Upper lobe of left lung (tissue), 6 donors: ENCODE measurements around the gene EMC7. TPM values are rescaled to one million over a fixed set of nuclear protein-coding genes. Genes with fewer than 3 reads are reported as not detected.

Source experiments
- ATAC-seq, 2 donors: fragments of 200-7000 bp; cut with Tn5 transposase; one replicate each; pipeline ENCODE4 v1.9.1; 2022; ENCODE audit warnings: mild to moderate bottlenecking in 2 of 2, moderate library complexity in 2 of 2; ENCODE audit not compliant: low FRiP score in 2 of 2
- DNase-seq, 2 donors: peaks; one replicate each; pipeline ENCODE4 v3.0.0-alpha.2; 2019 to 2020
- H3K27ac ChIP-seq, 4 donors: fragments of 200-600 bp; sonication (generic); one replicate each; pipeline ENCODE4 v1.5.1; 2016 to 2019
- H3K27me3 ChIP-seq, 4 donors: fragments of 200-600 bp; sonication (generic); one replicate each; pipeline ENCODE4 v1.5.1; 2017 to 2019
- H3K36me3 ChIP-seq, 4 donors: fragments of 200-600 bp; sonication (generic); one replicate each; pipeline ENCODE4 v1.5.1; 2016 to 2019
- H3K4me1 ChIP-seq, 4 donors: fragments of 200-600 bp; sonication (generic); one replicate each; pipeline ENCODE4 v1.5.1; 2018 to 2019
- H3K4me3 ChIP-seq, 4 donors: fragments of 200-600 bp; sonication (generic); one replicate each; pipeline ENCODE4 v1.5.1; 2017 to 2019; ENCODE audit warnings: mild to moderate bottlenecking in 2 of 4, moderate library complexity in 1 of 4
- H3K9me3 ChIP-seq, 4 donors: fragments of 200-600 bp; sonication (generic); one replicate each; pipeline ENCODE4 v1.5.1; 2018 to 2019
- CTCF ChIP-seq, 6 experiments: fragments of 450-650 bp in 4 of 6; fragments of 200-600 bp in 2 of 6; sonication (generic) in 2 of 6; IDR thresholded peaks; one replicate each; pipeline ENCODE4 v1.5.1; 2016 to 2019; ENCODE audit warnings: antibody characterized with exemption in 6 of 6
- EP300 ChIP-seq, 4 donors: sonication (generic); formaldehyde crosslinking; IDR thresholded peaks; one replicate each; pipeline ENCODE4 v1.5.1; 2017; ENCODE audit warnings: antibody characterized with exemption in 4 of 4, control low read depth in 2 of 4
- POLR2A ChIP-seq, 4 donors: fragments of 450-650 bp; IDR thresholded peaks; one replicate each; pipeline ENCODE4 v1.5.1; 2016 to 2017; ENCODE audit warnings: antibody characterized with exemption in 4 of 4, mild to moderate bottlenecking in 2 of 4
- POLR2AphosphoS5 ChIP-seq, 2 donors: sonication (generic); formaldehyde crosslinking; IDR thresholded peaks; one replicate each; pipeline ENCODE4 v1.5.1; 2017; ENCODE audit warnings: antibody characterized with exemption in 2 of 2
- WGBS, 2 donors: methylation state at CpG; one replicate each; pipeline ENCODE4 v1.1.5; 2017 to 2018; 5-methylcytosine and 5-hydroxymethylcytosine counted together
- total RNA-seq, 6 donors: library from RNA; depleted of rRNA in 4 of 6; stranded (reverse); fragments of >200 nt in 4 of 6; gene quantifications; one replicate each; pipeline versions ENCODE4 v1.1.0 to v1.2.1, GENCODE V29; 2016 to 2021
- donor health status: DM: no; HTN: no; CAD: no; lungs with moderate emphysema.
- donor health status: DM: no; HTN: yes; CAD: no; lungs with severe emphysema.

Gene EMC7
- total RNA-seq, 6 donors from 2014 or later = 9.3 to 71.9 (median 46.0) TPM

DNA sequence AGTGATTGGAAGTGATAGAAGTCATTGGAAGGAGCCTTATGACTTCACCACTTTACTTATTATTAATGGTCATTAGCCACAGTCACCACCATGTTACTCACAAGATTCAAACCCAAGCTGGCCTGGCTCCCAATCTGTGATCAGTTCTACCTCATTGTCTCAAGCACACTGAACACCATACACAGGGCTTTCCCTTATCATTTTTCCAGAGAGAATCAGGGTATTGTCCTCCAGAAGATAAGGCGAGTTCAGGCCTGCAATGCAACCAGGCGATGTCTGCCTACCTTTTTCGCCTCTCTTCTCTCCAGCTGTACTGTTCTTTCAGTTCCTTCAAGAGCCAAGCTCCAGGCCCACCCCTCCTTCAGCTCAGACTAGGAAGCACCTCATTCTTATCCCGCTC, 24.9 kb downstream of the EMC7 start:
- H3K4me3 ChIP-seq = no peak overlapping the region
- 93% methylated on average over 4 of the region's 4 CpGs for WGBS, 2 donors
- H3K36me3 ChIP-seq = no peaks in the 10 kb centered on the region
- ATAC-seq (no peak), DNase-seq (no peak)
- H3K9me3 ChIP-seq = no peaks in the 10 kb centered on the region
- no peak for TF ChIP-seq EP300 (IDR thresholded peaks at IDR 0.05)
- no peak for TF ChIP-seq POLR2AphosphoS5 (IDR thresholded peaks at IDR 0.05)
- no peak for TF ChIP-seq POLR2A (IDR thresholded peaks at IDR 0.05)
- no peak for TF ChIP-seq CTCF (IDR thresholded peaks at IDR 0.05)
- no peaks in the 10 kb centered on the region for H3K27me3 ChIP-seq
- H3K27ac ChIP-seq = no peak overlapping the region
- H3K4me1 ChIP-seq = no peaks in the 10 kb centered on the region

DNA sequence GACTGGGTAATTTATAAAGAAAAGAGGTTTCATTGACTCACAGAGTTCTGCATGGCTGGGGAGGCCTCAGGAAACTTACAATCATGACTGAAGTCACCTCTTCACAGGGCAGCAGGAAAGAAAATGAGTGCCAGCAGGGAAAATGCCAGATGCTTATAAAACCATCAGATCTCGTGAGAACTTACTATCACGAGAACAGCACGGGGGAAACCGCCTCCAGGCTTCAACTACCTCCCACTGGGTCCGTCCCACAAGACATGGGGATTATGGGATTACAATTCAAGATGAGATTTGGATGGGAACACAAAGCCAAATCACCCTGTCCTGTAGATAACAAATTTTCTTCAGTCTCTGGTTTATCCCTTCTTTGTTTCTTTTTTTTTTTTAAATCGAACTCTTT, 31.7 kb downstream of the EMC7 start:
- no peaks in the 10 kb centered on the region for H3K9me3 ChIP-seq
- H3K27me3 ChIP-seq = no peaks in the 10 kb centered on the region
- WGBS, 2 donors = 81 to 84% methylated on average over 6 of the region's 6 CpGs
- DNase-seq (no peak), ATAC-seq (no peak)
- no peak overlapping the region for H3K4me3 ChIP-seq
- no peaks in the 10 kb centered on the region for H3K4me1 ChIP-seq
- H3K36me3 ChIP-seq = no peaks in the 10 kb centered on the region
- no peak for TF ChIP-seq POLR2A (IDR thresholded peaks at IDR 0.05)
- no peak for TF ChIP-seq POLR2AphosphoS5 (IDR thresholded peaks at IDR 0.05)
- TF ChIP-seq EP300 (IDR thresholded peaks at IDR 0.05) = no peak
- no peak for TF ChIP-seq CTCF (IDR thresholded peaks at IDR 0.05)
- no peak overlapping the region for H3K27ac ChIP-seq

GRCh38 chr15:34065941-34066340, 35.7 kb downstream of the EMC7 start:
- H3K4me3 ChIP-seq = no peak overlapping the region
- WGBS, 2 donors = 84 to 87% methylated on average over 7 to 8 of the region's 8 CpGs
- no peak overlapping the region for H3K27ac ChIP-seq
- no peaks in the 10 kb centered on the region for H3K27me3 ChIP-seq
- H3K9me3 ChIP-seq = no peaks in the 10 kb centered on the region
- ATAC-seq = no peak
- no peak for TF ChIP-seq POLR2AphosphoS5 (IDR thresholded peaks at IDR 0.05)
- no peak for TF ChIP-seq CTCF (IDR thresholded peaks at IDR 0.05)
- no peak for TF ChIP-seq POLR2A (IDR thresholded peaks at IDR 0.05)
- TF ChIP-seq EP300 (IDR thresholded peaks at IDR 0.05) = no peak
- H3K4me1 ChIP-seq = peaks cover 0 to 7% (median 3%) of the 10 kb centered on the region in 4 donors
- DNase-seq = no peak
- no peaks in the 10 kb centered on the region for H3K36me3 ChIP-seq

- Histone ChIP-seq H3K9me3 (no peaks in the 10 kb centered on the region), H3K27me3 (no peaks in the 10 kb centered on the region), H3K27ac (no peak overlapping the region), H3K4me1 (peaks cover 0 to 7% (median 3%) of the 10 kb centered on the region in 4 donors), H3K4me3 (no peak overlapping the region), H3K36me3 (no peaks in the 10 kb centered on the region)
- ATAC-seq = no peak
- DNase-seq = no peak
- TF ChIP-seq EP300 (IDR thresholded peaks at IDR 0.05) (no peak), POLR2A (IDR thresholded peaks at IDR 0.05) (no peak), POLR2AphosphoS5 (IDR thresholded peaks at IDR 0.05) (no peak), CTCF (IDR thresholded peaks at IDR 0.05) (no peak)
- 89 to 90% methylated on average over 3 of the region's 3 CpGs for WGBS, 2 donors
Measured at GRCh38 chr15:34065261-34065660, 36.4 kb downstream of the EMC7 start.

DNA sequence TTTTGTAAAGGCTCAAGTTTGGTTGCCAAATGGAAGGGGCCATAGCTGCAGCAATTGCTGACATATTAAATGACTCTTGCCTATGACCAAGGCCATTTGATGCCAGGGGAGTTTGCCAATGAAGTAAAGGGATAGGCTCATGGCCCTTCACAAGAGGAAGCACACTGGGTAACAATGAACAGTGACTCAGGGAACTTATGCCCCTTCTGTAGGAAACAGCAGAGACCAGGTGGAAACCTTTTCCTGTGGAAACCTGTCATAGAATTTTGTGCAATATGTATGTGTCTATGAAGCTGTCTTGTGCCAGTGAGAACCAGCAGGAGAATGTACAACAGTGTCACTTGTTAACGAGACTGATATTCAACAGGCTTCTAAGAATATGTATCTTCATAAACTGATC, 37.2 kb downstream of the EMC7 start:
- ATAC-seq (no peak), DNase-seq (no peak)
- no peak for TF ChIP-seq CTCF (IDR thresholded peaks at IDR 0.05)
- no peak for TF ChIP-seq POLR2A (IDR thresholded peaks at IDR 0.05)
- no peak for TF ChIP-seq POLR2AphosphoS5 (IDR thresholded peaks at IDR 0.05)
- TF ChIP-seq EP300 (IDR thresholded peaks at IDR 0.05) = no peak
- H3K27ac ChIP-seq = no peak overlapping the region
- no peaks in the 10 kb centered on the region for H3K36me3 ChIP-seq
- no peaks in the 10 kb centered on the region for H3K9me3 ChIP-seq
- no peak overlapping the region for H3K4me3 ChIP-seq
- peaks cover 0 to 7% (median 3%) of the 10 kb centered on the region in 4 donors for H3K4me1 ChIP-seq
- no peaks in the 10 kb centered on the region for H3K27me3 ChIP-seq
- 0% methylated on average over 1 of the region's 1 CpG for WGBS, 2 donors
